LoVo (cell line): ENCODE data around the gene PPM1L.
A peak's percentile ranks its signal among the peaks of the same experiment; 100 is the strongest.
"Not testable (repeated sequence)": the region's sequence is repeated elsewhere in the genome, so short reads cannot be mapped to it uniquely, and the experiment has no call there.

Source experiments
- DNase-seq: peaks from one replicate; pipeline ENCODE4 v3.0.0-alpha.2; 2016; ENCODE audit warnings: low spot score

PPM1L gene

GRCh38 chr3:160987982-160988964 lies 232.2 kb downstream of the PPM1L start:
- no peak for DNase-seq

- DNase-seq: no peak
Observed at GRCh38 chr3:160990446-160990845, 234.4 kb downstream of the PPM1L start.

GRCh38 chr3:160992712-160993111 lies 236.7 kb downstream of the PPM1L start:
- DNase-seq: no peak

GRCh38 chr3:160996811-160997210 lies 240.8 kb downstream of the PPM1L start:
- no peak for DNase-seq

- no peak for DNase-seq
Observed at GRCh38 chr3:160998581-160998980, 242.6 kb downstream of the PPM1L start.

- DNase-seq: peak; percentile 14
Observed at GRCh38 chr3:160999274-160999673, 243.2 kb downstream of the PPM1L start.

- no peak for DNase-seq
Observed at GRCh38 chr3:161008086-161008485, 252.1 kb downstream of the PPM1L start.

- not testable (repeated sequence) for DNase-seq
Observed at GRCh38 chr3:161010151-161010550, 254.1 kb downstream of the PPM1L start.

GRCh38 chr3:161014843-161015749 lies 259.1 kb downstream of the PPM1L start:
- DNase-seq: no peak

GRCh38 chr3:161016417-161017313 lies 260.6 kb downstream of the PPM1L start:
- DNase-seq: no peak

- DNase-seq: no peak
Observed at GRCh38 chr3:161017971-161018370, 261.9 kb downstream of the PPM1L start.

- no peak for DNase-seq
Observed at GRCh38 chr3:161020256-161020655, 264.2 kb downstream of the PPM1L start.

- no peak for DNase-seq
Observed at GRCh38 chr3:161025911-161026310, 269.9 kb downstream of the PPM1L start.

GRCh38 chr3:161026612-161027510 lies 270.8 kb downstream of the PPM1L start:
- no peak for DNase-seq

GRCh38 chr3:161028555-161029153 lies 272.6 kb downstream of the PPM1L start:
- DNase-seq: no peak

- DNase-seq: no peak
Observed at GRCh38 chr3:161031134-161031533, 275.1 kb downstream of the PPM1L start.

- DNase-seq: not testable (repeated sequence)
Observed at GRCh38 chr3:161034913-161035550, 279.0 kb downstream of the PPM1L start.

GRCh38 chr3:161035711-161036110 lies 279.7 kb downstream of the PPM1L start:
- no peak for DNase-seq

GRCh38 chr3:161038725-161039124 lies 282.7 kb downstream of the PPM1L start:
- no peak for DNase-seq
